K562 (cell line): Measurements from ENCODE around the gene ITPR1. TPM values are rescaled to one million over a fixed set of nuclear protein-coding genes. Genes with fewer than 3 reads are reported as not detected.

Experiments
- ADNP ChIP-seq: fragments of 200-800 bp; sonication (Bioruptor generic); IDR thresholded peaks from 2 replicates; pipeline ENCODE4 v1.6.1; 2016; ENCODE audit warnings: missing genetic modification characterization, missing compliant biosample characterization
- BRD9 ChIP-seq: fragments of 450-650 bp; IDR thresholded peaks from 2 replicates; pipeline ENCODE4 v1.6.1; 2018; ENCODE audit warnings: low read depth; ENCODE audit not compliant: partially characterized antibody
- CBFA2T2 ChIP-seq: fragments of 450-650 bp; conservative IDR thresholded peaks from 2 replicates; pipeline ENCODE4 v1.6.1; 2017; ENCODE audit warnings: mild to moderate bottlenecking
- CHCHD3 ChIP-seq: fragments of 250-450 bp; sonication (Bioruptor Pico); IDR thresholded peaks from 2 replicates; pipeline ENCODE4 v2.1.2; 2022; ENCODE audit warnings: mild to moderate bottlenecking
- FOXM1 ChIP-seq, 2 experiments: fragments of 450-650 bp in 1 of 2; sonication (generic) in 1 of 2; formaldehyde crosslinking in 1 of 2; IDR thresholded peaks; 2 replicates each; pipeline versions ENCODE4 v1.6.1 to v1.9.0; 2017 to 2022; ENCODE audit warnings: low read depth in 2 of 2, mild to moderate bottlenecking in 2 of 2, missing genetic modification reagents in 1 of 2, moderate library complexity in 1 of 2
- KDM1A ChIP-seq, 2 experiments: fragments of 450-650 bp; IDR thresholded peaks; 2 replicates each; pipeline ENCODE4 v1.6.1; 2016; ENCODE audit warnings: mild to moderate bottlenecking in 2 of 2
- NCOR1 ChIP-seq: fragments of 450-650 bp; IDR thresholded peaks from 2 replicates; pipeline ENCODE4 v1.6.1; 2016; ENCODE audit warnings: mild to moderate bottlenecking, moderate library complexity
- PRMT5 ChIP-seq: sonication (generic); formaldehyde crosslinking; IDR thresholded peaks from 2 replicates; pipeline ENCODE4 v1.5.0; 2020; ENCODE audit warnings: missing genetic modification reagents
- PTRF ChIP-seq: fragments of 450-650 bp; IDR thresholded peaks from 2 replicates; pipeline ENCODE4 v1.6.1; 2016; ENCODE audit warnings: mild to moderate bottlenecking, missing genetic modification characterization, missing compliant biosample characterization
- RAD21 ChIP-seq, 2 experiments: fragments of 250-450 bp in 1 of 2; fragments of 450-650 bp in 1 of 2; sonication (Bioruptor Pico) in 1 of 2; formaldehyde crosslinking in 1 of 2; IDR thresholded peaks in 1 of 2; conservative IDR thresholded peaks in 1 of 2; 2 replicates each; pipeline versions ENCODE4 v1.4.0 to v1.8.0; 2020 to 2022; ENCODE audit warnings: mild to moderate bottlenecking in 2 of 2, moderate library complexity in 1 of 2
- SMAD4 ChIP-seq: fragments of 250-450 bp; sonication (Bioruptor Pico); conservative IDR thresholded peaks from 2 replicates; pipeline ENCODE4 v1.8.0; 2021; ENCODE audit warnings: inconsistent platforms, mild to moderate bottlenecking, moderate library complexity
- SPI1 ChIP-seq: IDR thresholded peaks from 2 replicates; pipeline ENCODE4 v1.6.1; 2011; ENCODE audit warnings: low read depth, low read length, control low read depth, borderline replicate concordance
- ZNF23 ChIP-seq: fragments of 250-450 bp; sonication (Bioruptor Pico); IDR thresholded peaks from 2 replicates; pipeline ENCODE4 v1.4.0; 2020; ENCODE audit warnings: mild to moderate bottlenecking
- polyA plus RNA-seq, 8 experiments: library from polyadenylated mRNA; depleted of rRNA in 4 of 8; stranded (reverse) in 5 of 8; unstranded in 3 of 8; fragments of >200 nt; fragmentation: Nextera tagmentation in 2 of 8; fragmentation: Illumina TruSeq in 1 of 8; extraction: Ambion mirVana in 2 of 8; extraction: Trizol in 1 of 8; gene quantifications; 2 replicates each; pipeline versions ENCODE4 v1.2.1 to v1.2.3, GENCODE V29; 2011 to 2014; ENCODE audit warnings: inconsistent platforms in 1 of 8, missing spikeins in 1 of 8
- total RNA-seq, 7 experiments: library from RNA; depleted of rRNA in 6 of 7; stranded (reverse); fragments of >200 nt in 6 of 7; fragmentation: Illumina TruSeq in 2 of 7; extraction: Trizol in 2 of 7; gene quantifications; 2 replicates each; pipeline versions ENCODE4 v1.2.1 to v1.2.3, GENCODE V29; 2011 to 2021; ENCODE audit warnings: low replicate concordance in 1 of 7
- TF ChIP-seq, protein P1 (sequence below), 2 experiments: IDR thresholded peaks in 1 of 2; conservative IDR thresholded peaks in 1 of 2; 2 replicates each; pipeline ENCODE4 v1.6.1; 2016; ENCODE audit warnings: low read depth in 2 of 2, mild to moderate bottlenecking in 1 of 2, missing compliant biosample characterization in 1 of 2, missing genetic modification characterization in 1 of 2, moderate library complexity in 1 of 2
- TF ChIP-seq, protein P2 (sequence below): sonication (generic); formaldehyde crosslinking; IDR thresholded peaks from 2 replicates; pipeline ENCODE4 v1.9.0; 2022; ENCODE audit warnings: mild to moderate bottlenecking, missing genetic modification reagents
- TF ChIP-seq, protein P3 (sequence below): fragments of 450-650 bp; IDR thresholded peaks from 2 replicates; pipeline ENCODE4 v1.6.1; 2017; ENCODE audit warnings: antibody characterized with exemption, mild to moderate bottlenecking

Gene ITPR1
- total and polyA plus RNA-seq, 9 of the 15 experiments (the other 6 are each of a cell fraction or from before 2014, with no cell fraction given) = 22.4 to 40.0 (median 27.4) TPM

DNA sequence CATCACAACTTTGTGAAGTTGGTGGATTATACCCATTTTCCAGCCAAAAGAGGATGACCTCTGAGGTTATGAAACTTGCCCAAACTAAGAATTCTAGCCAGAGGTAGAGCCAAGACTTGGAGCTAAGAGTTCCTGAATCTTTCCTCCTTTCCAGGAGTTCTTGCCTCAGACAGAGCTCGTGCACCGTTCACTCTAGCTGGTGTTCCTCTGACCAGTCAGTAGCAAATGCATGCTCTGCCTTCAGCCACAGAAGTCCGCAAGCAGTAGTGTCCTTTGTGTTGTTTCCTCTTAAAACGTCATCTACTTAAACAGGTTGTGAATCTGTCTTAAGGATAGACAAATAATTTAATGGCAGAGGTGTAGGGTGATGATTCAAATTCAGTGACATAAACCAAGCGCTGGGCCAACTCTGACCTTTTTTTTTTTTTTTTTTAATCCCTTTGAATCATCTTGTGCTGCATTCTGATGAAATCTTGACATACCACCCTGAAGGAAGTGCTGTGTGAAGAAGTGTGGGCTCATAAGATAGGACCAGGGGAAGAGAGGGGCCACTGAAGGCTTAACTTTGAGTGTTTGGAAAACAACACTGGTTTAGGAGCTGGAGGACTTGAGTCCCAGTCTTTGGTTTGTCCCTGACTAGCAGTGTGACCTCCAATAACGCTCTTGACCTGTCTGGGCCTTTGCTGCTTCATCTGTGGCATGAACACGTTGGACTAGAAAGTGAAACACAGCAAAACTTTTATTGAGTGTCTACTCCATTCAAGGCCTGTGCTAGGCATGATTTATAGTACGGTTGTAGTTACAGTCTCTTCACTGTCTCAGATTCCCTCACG lies 53.4 kb downstream of the ITPR1 start (continued):
- TF ChIP-seq, protein P1, sequence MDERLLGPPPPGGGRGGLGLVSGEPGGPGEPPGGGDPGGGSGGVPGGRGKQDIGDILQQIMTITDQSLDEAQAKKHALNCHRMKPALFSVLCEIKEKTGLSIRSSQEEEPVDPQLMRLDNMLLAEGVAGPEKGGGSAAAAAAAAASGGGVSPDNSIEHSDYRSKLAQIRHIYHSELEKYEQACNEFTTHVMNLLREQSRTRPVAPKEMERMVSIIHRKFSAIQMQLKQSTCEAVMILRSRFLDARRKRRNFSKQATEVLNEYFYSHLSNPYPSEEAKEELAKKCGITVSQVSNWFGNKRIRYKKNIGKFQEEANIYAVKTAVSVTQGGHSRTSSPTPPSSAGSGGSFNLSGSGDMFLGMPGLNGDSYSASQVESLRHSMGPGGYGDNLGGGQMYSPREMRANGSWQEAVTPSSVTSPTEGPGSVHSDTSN (CRISPR knock-in tag; IDR thresholded peaks at IDR 0.05; ENCODE audit: low read depth) = no peak
- TF ChIP-seq, protein P1 (tag; conservative IDR thresholded peaks at IDR 0.05; ENCODE audit: low read depth) = peak; percentile 71
- TF ChIP-seq PRMT5 (CRISPR knock-in tag) (no peak), ADNP (tag) (no peak), FOXM1 (IDR thresholded peaks at IDR 0.05; ENCODE audit: low read depth) (0 out of 2 replicates have a peak, but pooled peaks have one; percentile 22), FOXM1 (CRISPR knock-in tag; IDR thresholded peaks at IDR 0.05; ENCODE audit: low read depth) (no peak), SPI1 (0 out of 2 replicates have a peak, but pooled peaks have one; percentile 18), RAD21 (CRISPR knock-in tag; conservative IDR thresholded peaks at IDR 0.05 in 1 of 2, IDR thresholded peaks at IDR 0.05 in 1 of 2) (no peak), CBFA2T2 (peak; percentile 48; the same call in 1 of the 2 replicates), CHCHD3 (CRISPR knock-in tag) (no peak), BRD9 (peak; percentile 43), SMAD4 (CRISPR knock-in tag) (peak; percentile 67), NCOR1 (peak; percentile 38; the same call in 1 of the 2 replicates), PTRF (tag) (no peak), ZNF23 (CRISPR knock-in tag) (no peak), KDM1A (IDR thresholded peaks at IDR 0.05) (peak; percentile 13 to 44; a peak in 1 of 4 replicates)
- TF ChIP-seq, protein P2, sequence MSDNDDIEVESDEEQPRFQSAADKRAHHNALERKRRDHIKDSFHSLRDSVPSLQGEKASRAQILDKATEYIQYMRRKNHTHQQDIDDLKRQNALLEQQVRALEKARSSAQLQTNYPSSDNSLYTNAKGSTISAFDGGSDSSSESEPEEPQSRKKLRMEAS (CRISPR knock-in tag) = no peak
- TF ChIP-seq, protein P3, sequence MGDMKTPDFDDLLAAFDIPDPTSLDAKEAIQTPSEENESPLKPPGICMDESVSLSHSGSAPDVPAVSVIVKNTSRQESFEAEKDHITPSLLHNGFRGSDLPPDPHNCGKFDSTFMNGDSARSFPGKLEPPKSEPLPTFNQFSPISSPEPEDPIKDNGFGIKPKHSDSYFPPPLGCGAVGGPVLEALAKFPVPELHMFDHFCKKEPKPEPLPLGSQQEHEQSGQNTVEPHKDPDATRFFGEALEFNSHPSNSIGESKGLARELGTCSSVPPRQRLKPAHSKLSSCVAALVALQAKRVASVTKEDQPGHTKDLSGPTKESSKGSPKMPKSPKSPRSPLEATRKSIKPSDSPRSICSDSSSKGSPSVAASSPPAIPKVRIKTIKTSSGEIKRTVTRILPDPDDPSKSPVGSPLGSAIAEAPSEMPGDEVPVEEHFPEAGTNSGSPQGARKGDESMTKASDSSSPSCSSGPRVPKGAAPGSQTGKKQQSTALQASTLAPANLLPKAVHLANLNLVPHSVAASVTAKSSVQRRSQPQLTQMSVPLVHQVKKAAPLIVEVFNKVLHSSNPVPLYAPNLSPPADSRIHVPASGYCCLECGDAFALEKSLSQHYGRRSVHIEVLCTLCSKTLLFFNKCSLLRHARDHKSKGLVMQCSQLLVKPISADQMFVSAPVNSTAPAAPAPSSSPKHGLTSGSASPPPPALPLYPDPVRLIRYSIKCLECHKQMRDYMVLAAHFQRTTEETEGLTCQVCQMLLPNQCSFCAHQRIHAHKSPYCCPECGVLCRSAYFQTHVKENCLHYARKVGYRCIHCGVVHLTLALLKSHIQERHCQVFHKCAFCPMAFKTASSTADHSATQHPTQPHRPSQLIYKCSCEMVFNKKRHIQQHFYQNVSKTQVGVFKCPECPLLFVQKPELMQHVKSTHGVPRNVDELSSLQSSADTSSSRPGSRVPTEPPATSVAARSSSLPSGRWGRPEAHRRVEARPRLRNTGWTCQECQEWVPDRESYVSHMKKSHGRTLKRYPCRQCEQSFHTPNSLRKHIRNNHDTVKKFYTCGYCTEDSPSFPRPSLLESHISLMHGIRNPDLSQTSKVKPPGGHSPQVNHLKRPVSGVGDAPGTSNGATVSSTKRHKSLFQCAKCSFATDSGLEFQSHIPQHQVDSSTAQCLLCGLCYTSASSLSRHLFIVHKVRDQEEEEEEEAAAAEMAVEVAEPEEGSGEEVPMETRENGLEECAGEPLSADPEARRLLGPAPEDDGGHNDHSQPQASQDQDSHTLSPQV = 0 out of 2 replicates have a peak, but pooled peaks have one; percentile 41
